AG04449 (cell line): ENCODE measurements around the gene KDM7A.

Source experiments
- CTCF ChIA-PET: fragments of 350-600 bp; formaldehyde crosslinking; extraction: SDS; loops from one replicate; lab custom pipeline; 2021; ENCODE audit warnings: antibody characterized with exemption; lab: Yijun Ruan, JAX
- POLR2A ChIA-PET: fragments of 400-600, 350-600 bp; formaldehyde crosslinking; extraction: SDS; loops from one replicate; lab custom pipeline; 2020; ENCODE audit warnings: antibody characterized with exemption, inconsistent platforms; lab: Yijun Ruan, JAX
- DNase-seq: peaks from one replicate; pipeline ENCODE4 v3.0.0-alpha.2; 2010; ENCODE audit warnings: low read depth, low spot score
- H3K4me3 ChIP-seq: 2 replicates; pipeline ENCODE4 v1.5.1; 2011; ENCODE audit warnings: low read depth, mild to moderate bottlenecking, control low read depth, low read length
- TF ChIP-seq, protein P1 (sequence below): IDR thresholded peaks from one replicate; pipeline ENCODE4 v1.5.1; 2011; ENCODE audit warnings: mild to moderate bottlenecking, moderate library complexity, low read length, control low read depth, inconsistent platforms; ENCODE audit not compliant: insufficient read depth; ENCODE audit errors: missing control alignments

Gene KDM7A

DNA sequence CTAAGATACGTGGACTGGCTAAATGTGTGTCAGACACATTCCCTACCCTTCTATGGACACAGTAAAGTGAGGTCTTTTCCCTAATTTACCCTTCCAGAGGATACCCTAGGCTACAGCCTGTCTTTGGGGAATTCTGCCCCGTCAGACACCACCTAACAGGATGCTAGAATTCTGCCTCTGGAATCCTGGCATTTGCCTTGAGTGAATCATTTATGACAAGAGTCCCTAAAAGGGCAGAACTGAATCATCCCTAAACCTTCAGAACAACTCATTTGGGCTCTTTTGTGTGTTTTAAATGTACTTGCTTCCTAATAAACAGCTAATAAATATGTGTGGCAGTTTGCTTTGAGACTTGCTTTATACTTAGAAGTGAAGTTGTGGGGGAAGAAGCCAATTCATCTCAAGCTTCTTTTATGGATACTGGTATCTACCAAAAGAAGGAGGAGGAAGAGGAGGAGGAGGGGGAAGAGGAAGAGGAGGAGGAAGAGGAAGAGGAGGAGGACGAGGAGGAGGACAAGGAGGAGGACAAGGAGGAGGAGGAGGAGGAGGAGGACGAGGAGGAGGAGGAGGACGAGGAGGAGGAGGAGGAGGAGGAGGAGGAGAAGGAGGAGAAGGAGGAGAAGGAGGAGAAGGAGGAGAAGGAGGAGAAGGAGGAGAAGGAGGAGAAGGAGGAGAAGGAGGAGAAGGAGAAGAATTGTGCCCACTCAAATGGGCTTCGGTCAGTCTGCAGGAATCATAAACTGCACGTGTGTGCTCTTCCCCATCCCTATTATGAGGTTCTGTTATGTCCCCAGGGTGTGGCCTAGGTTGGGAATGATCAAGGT, 141.2 kb downstream of the KDM7A start:
- CTCF ChIA-PET, result interaction anchor here (1.2 kb wide), 1 partner anchor 291 kb away, joined by 3 read pairs; no protein-coding TSS in a partner anchor
- POLR2A ChIA-PET, result no interaction called here

More for the DNA sequence above, 141.2 kb downstream of the KDM7A start:
- peak; percentile 38 for DNase-seq
- TF ChIP-seq, protein P1, sequence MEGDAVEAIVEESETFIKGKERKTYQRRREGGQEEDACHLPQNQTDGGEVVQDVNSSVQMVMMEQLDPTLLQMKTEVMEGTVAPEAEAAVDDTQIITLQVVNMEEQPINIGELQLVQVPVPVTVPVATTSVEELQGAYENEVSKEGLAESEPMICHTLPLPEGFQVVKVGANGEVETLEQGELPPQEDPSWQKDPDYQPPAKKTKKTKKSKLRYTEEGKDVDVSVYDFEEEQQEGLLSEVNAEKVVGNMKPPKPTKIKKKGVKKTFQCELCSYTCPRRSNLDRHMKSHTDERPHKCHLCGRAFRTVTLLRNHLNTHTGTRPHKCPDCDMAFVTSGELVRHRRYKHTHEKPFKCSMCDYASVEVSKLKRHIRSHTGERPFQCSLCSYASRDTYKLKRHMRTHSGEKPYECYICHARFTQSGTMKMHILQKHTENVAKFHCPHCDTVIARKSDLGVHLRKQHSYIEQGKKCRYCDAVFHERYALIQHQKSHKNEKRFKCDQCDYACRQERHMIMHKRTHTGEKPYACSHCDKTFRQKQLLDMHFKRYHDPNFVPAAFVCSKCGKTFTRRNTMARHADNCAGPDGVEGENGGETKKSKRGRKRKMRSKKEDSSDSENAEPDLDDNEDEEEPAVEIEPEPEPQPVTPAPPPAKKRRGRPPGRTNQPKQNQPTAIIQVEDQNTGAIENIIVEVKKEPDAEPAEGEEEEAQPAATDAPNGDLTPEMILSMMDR, result no peak
- H3K4me3 ChIP-seq, result no peak overlapping the region
